Progenitor cell of endocrine pancreas (in vitro differentiated cells): ENCODE data around the gene RTEL1. TPM values are rescaled to one million over a fixed set of nuclear protein-coding genes. Genes with fewer than 3 reads are reported as not detected.

Experiments used
- DNase-seq: peaks from one replicate; pipeline ENCODE4 v3.0.0; 2021; ENCODE audit warnings: low spot score; ENCODE audit not compliant: unreplicated experiment
- H3K27ac Mint-ChIP-seq: 2 replicates; pipeline ENCODE4 v1.8.0; 2021; ENCODE audit warnings: mild to moderate bottlenecking, moderate library complexity, mixed read lengths
- H3K27me3 Mint-ChIP-seq: 2 replicates; pipeline ENCODE4 v1.8.0; 2021; ENCODE audit warnings: mixed read lengths
- H3K36me3 Mint-ChIP-seq: 2 replicates; pipeline ENCODE4 v1.8.0; 2022; ENCODE audit warnings: mixed read lengths; ENCODE audit not compliant: insufficient read depth
- H3K4me1 Mint-ChIP-seq: 2 replicates; pipeline ENCODE4 v1.8.0; 2021; ENCODE audit warnings: low read depth, mixed read lengths
- H3K4me3 Mint-ChIP-seq: 2 replicates; pipeline ENCODE4 v1.8.0; 2021; ENCODE audit warnings: low read depth, mild to moderate bottlenecking, moderate library complexity, mixed read lengths
- H3K9me3 Mint-ChIP-seq: 2 replicates; pipeline ENCODE4 v1.8.0; 2021; ENCODE audit warnings: low read depth, mixed read lengths
- total RNA-seq: library from RNA; stranded (reverse); gene quantifications from 2 replicates; pipeline ENCODE4 v1.2.1, GENCODE V29; 2021
- TF ChIP-seq, protein P1 (sequence below): fragments of 200-600 bp; sonication (generic); IDR thresholded peaks from one replicate; pipeline ENCODE4 v1.5.0; 2021; ENCODE audit warnings: antibody characterized with exemption, mild to moderate bottlenecking; ENCODE audit not compliant: unreplicated experiment

RTEL1 gene
- total RNA-seq, 1 donor from 2014 or later, result 35.5 TPM

DNA sequence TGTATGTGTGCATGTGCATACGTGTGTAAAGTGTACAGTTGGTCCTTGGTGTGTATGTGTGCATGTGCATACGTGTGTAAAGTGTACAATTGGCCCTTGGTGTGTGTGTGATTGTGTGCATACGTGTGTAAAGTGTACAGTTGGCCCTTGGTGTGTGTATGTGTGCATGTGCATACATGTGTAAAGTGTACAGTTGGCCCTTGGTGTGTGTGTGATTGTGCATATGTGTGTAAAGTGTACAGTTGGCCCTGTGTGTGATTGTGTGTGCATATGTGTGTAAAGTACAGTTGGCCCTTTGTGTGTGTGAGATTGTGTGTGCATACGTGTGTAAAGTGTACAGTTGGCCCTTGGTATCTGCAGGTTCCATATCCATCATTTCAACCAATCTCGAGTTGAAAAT, 73.3 kb downstream of the RTEL1 start:
- Mint-ChIP-seq H3K4me1 (no peaks in the 10 kb centered on the region), H3K9me3 (no peaks in the 10 kb centered on the region), H3K4me3 (no peak overlapping the region), H3K27ac (no peak overlapping the region), H3K36me3 (peaks cover 23% of the 10 kb centered on the region), H3K27me3 (peaks cover 6% of the 10 kb centered on the region)
- no peak for DNase-seq
- TF ChIP-seq, protein P1, sequence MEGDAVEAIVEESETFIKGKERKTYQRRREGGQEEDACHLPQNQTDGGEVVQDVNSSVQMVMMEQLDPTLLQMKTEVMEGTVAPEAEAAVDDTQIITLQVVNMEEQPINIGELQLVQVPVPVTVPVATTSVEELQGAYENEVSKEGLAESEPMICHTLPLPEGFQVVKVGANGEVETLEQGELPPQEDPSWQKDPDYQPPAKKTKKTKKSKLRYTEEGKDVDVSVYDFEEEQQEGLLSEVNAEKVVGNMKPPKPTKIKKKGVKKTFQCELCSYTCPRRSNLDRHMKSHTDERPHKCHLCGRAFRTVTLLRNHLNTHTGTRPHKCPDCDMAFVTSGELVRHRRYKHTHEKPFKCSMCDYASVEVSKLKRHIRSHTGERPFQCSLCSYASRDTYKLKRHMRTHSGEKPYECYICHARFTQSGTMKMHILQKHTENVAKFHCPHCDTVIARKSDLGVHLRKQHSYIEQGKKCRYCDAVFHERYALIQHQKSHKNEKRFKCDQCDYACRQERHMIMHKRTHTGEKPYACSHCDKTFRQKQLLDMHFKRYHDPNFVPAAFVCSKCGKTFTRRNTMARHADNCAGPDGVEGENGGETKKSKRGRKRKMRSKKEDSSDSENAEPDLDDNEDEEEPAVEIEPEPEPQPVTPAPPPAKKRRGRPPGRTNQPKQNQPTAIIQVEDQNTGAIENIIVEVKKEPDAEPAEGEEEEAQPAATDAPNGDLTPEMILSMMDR, result no peak

DNA sequence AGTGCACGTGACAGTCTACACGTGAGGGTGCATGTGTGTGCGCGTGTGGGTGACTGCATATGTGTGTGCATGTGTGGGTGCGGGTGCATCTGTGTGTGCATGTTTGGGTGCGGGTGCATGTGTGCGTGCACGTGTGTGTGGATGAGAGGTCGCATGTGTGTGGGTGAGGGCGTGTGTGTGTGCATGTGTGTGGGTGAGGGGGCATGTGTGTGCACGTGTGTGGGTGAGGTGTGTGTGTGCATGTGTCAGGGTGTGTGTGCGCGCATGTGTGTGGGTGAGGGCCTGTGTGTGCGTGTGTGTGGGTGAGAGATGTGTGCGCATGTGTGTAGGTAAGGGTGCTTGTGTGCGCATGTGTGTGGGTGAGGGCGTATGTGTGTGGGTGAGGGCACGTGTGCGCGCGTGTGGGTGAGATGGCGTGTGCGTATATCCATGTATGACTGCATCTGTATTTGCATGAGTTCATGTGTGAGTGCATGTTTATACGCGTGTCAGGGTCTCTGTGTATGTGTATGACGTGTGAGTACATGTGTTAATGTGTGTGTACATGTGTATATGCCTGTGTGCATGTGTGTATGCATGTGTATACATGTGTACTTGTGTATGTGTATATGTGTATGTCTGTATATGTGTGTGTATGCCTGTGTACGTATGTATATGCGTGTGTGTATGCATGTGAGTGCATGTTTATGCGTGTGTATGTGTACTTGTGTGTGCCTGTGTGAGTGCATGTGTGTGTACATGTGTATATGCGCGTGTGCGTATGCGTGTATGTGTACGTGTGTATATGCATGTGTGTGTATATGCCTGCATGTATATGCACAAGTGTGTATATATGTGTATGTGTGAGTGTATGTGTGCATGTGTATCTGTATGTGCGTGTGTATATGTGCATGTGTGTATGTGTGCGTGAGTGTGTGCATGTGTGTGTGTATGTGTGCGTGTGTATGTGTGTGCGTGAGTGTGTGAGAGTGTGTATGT, 74.3 kb downstream of the RTEL1 start:
- TF ChIP-seq, protein P1, result no peak
- no peak for DNase-seq
- H3K4me1 Mint-ChIP-seq, result no peaks in the 10 kb centered on the region
- no peaks in the 10 kb centered on the region for H3K9me3 Mint-ChIP-seq
- H3K36me3 Mint-ChIP-seq, result peaks cover 20% of the 10 kb centered on the region
- no peak overlapping the region for H3K4me3 Mint-ChIP-seq
- peaks cover 6% of the 10 kb centered on the region for H3K27me3 Mint-ChIP-seq
- no peak overlapping the region for H3K27ac Mint-ChIP-seq

DNA sequence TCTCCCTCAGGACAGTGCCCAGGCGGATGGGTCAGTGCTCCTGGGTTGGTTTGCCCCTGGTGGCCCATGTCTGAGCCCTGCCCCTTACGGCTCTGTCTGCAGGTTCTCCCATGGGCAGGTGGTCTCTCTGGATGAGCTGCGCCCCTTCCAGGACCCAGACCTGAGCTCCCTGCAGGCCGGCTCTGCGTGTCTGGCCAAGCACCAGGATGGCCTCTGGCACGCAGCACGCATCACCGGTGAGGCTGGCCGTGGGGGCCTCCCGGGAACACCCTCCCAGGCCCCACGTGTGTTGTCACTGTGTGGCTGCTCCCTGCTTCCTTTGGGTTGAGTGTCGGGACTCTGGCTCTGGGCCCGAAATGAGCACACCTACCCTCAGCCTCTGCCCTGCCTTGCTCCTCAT, 75.0 kb downstream of the RTEL1 start:
- Mint-ChIP-seq H3K27ac (no peak overlapping the region), H3K27me3 (peaks cover 6% of the 10 kb centered on the region), H3K4me1 (no peaks in the 10 kb centered on the region), H3K36me3 (peaks cover 20% of the 10 kb centered on the region), H3K4me3 (no peak overlapping the region), H3K9me3 (no peaks in the 10 kb centered on the region)
- no peak for DNase-seq
- TF ChIP-seq, protein P1, result no peak

DNA sequence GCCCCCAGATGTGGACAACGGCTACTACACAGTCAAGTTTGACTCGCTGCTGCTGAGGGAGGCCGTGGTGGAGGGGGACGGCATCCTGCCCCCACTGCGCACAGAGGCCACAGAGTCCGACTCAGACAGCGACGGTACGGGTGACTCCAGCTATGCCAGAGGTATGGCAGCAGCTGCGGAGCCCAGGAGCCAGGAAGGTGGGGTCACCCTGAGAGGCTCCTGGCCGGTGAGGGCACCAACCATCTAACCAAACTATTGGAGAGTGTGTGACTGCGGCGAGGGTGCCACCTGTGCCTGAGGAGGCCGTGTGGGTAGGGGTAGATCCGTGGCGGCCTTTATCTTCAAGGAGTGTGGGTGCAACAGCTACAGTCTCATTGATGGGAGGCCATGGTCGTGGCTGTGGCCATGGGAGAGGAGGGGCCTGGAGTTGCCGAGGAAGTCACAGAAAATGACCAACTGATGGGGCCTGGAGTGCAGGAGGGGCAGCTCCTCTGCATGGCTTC, 75.5 kb downstream of the RTEL1 start:
- Mint-ChIP-seq H3K4me3 (no peak overlapping the region), H3K4me1 (no peaks in the 10 kb centered on the region), H3K36me3 (peaks cover 20% of the 10 kb centered on the region), H3K27ac (no peak overlapping the region), H3K27me3 (peaks cover 6% of the 10 kb centered on the region), H3K9me3 (no peaks in the 10 kb centered on the region)
- no peak for DNase-seq
- TF ChIP-seq, protein P1, result no peak

DNA sequence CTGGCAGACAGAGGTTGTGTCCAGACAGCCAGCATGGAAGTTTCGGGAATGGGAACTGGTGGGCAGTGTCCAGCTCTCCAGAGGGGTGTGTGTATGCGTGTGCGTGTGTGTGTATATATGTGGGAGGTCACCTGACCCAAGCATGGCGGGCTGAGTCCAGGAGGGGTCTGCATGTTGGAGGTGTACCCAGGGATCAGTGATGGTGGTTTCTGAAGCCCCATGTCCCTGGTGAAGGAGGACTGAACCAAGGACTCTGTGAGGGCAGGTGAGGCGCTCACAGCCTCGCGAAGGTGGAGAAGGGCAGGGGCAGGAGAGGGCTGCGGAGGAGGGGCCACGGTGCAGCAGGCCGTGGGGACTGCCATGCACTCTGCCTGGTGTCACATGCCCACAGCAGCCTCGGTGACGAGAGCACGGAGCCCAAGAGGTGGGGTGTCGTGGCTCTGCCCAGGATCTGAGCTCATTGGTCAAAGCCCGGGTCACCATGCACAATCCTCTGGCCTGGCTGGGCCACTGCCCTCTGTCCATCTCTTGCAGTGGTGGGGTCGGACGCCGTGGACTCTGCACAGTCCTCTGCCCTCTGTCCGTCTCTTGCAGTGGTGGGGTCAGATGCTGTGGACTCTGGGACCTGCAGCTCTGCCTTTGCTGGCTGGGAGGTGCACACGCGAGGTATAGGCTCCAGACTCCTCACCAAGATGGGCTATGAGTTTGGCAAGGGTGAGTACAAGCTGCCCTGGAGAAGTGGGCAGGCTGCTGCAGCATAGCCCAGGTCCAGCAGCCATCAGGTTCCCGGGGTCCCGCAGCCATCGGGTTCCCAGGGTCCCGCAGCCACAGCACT, 76.2 kb downstream of the RTEL1 start:
- no peaks in the 10 kb centered on the region for H3K4me1 Mint-ChIP-seq
- H3K36me3 Mint-ChIP-seq, result peaks cover 20% of the 10 kb centered on the region
- H3K4me3 Mint-ChIP-seq, result no peak overlapping the region
- H3K9me3 Mint-ChIP-seq, result no peaks in the 10 kb centered on the region
- TF ChIP-seq, protein P1, result no peak
- no peak for DNase-seq
- H3K27me3 Mint-ChIP-seq, result peaks cover 6% of the 10 kb centered on the region
- H3K27ac Mint-ChIP-seq, result no peak overlapping the region
